Transverse colon (tissue), 1 donor: Measurements from ENCODE around the gene STX8.

Source experiments
- EP300 ChIP-seq: sonication (generic); formaldehyde crosslinking; IDR thresholded peaks from one replicate; pipeline ENCODE4 v1.6.1; 2017; ENCODE audit warnings: antibody characterized with exemption, low read depth
- POLR2A ChIP-seq: fragments of 450-650 bp; IDR thresholded peaks from one replicate; pipeline ENCODE4 v1.6.1; 2016; ENCODE audit warnings: antibody characterized with exemption, mild to moderate bottlenecking, moderate library complexity

GRCh38 chr17:9285602-9286427 is 289.8 kb downstream of the STX8 start:
- TF ChIP-seq EP300, result no peak
- no peak for TF ChIP-seq POLR2A
